Activated T-helper 17 cell treated with anti-CD3 and anti-CD28 coated beads, Interleukin-2, amount 50 U/mL, for 72 hours (primary cell): ENCODE results near the gene GSDMA. TPM values are rescaled to one million over a fixed set of nuclear protein-coding genes. Genes with fewer than 3 reads are reported as not detected.
"Not testable (repeated sequence)": the region's sequence is repeated elsewhere in the genome, so short reads cannot be mapped to it uniquely, and the experiment has no call there.

Experiments used
- ATAC-seq: fragments of 150-1000 bp; cut with Tn5 transposase; replicated peaks from 2 replicates; pipeline ENCODE4 v1.10.0; 2021; ENCODE audit warnings: mild to moderate bottlenecking, moderate library complexity
- H3K27ac Mint-ChIP-seq: one replicate; pipeline ENCODE4 v1.8.0; 2022; ENCODE audit warnings: mixed read lengths
- H3K27me3 Mint-ChIP-seq: one replicate; pipeline ENCODE4 v1.8.0; 2022; ENCODE audit warnings: mixed read lengths
- H3K36me3 Mint-ChIP-seq: one replicate; pipeline ENCODE4 v1.8.0; 2022; ENCODE audit warnings: low read depth, mild to moderate bottlenecking, mixed read lengths
- H3K4me1 Mint-ChIP-seq: one replicate; pipeline ENCODE4 v1.8.0; 2022; ENCODE audit warnings: mixed read lengths
- H3K4me3 Mint-ChIP-seq: one replicate; pipeline ENCODE4 v1.8.0; 2022; ENCODE audit warnings: mild to moderate bottlenecking, mixed read lengths
- H3K9me3 Mint-ChIP-seq: one replicate; pipeline ENCODE4 v1.8.0; 2022; ENCODE audit warnings: mixed read lengths
- total RNA-seq, 2 donors: library from RNA; stranded (reverse); gene quantifications; one replicate each; pipeline ENCODE4 v1.2.3, GENCODE V29; 2022

The GSDMA gene
- total RNA-seq, 2 donors from 2014 or later = 0.63 to 1.1 TPM

DNA sequence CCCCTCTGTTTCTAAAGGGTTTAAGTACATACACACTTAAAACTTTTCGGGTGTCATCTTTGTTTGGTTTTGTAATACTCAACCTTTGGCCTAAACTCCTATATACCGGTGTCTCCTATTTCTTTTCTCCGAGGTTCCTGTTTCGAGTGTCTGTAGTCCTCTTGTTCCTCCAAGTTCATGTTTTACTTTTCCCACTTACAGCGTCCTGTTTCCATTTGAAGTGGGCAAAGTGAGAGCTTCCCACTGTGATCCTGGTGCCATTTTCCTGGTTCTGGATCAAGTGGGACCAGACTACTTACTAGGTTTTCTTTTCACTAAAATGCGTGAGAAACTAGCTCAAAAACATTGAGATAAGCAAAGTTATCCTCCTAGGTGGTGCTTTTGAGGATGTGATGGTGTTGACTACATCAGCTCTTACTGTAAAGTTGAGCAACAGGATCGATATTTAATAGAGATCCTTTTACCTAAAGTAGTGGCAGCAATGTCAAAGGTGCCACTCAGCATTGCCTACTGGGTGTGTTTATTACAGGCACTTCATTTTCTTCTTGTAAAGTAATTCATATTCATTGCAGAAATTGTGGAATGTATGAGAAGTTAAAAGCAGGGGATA, 19.1 kb downstream of the GSDMA start:
- ATAC-seq = no peak
- Mint-ChIP-seq H3K4me3 (peak overlapping the region; percentile 95), H3K27ac (peak overlapping the region; percentile 94), H3K9me3 (no peaks in the 10 kb centered on the region), H3K27me3 (no peaks in the 10 kb centered on the region), H3K4me1 (peaks cover 12% of the 10 kb centered on the region), H3K36me3 (peaks cover 61% of the 10 kb centered on the region)

DNA sequence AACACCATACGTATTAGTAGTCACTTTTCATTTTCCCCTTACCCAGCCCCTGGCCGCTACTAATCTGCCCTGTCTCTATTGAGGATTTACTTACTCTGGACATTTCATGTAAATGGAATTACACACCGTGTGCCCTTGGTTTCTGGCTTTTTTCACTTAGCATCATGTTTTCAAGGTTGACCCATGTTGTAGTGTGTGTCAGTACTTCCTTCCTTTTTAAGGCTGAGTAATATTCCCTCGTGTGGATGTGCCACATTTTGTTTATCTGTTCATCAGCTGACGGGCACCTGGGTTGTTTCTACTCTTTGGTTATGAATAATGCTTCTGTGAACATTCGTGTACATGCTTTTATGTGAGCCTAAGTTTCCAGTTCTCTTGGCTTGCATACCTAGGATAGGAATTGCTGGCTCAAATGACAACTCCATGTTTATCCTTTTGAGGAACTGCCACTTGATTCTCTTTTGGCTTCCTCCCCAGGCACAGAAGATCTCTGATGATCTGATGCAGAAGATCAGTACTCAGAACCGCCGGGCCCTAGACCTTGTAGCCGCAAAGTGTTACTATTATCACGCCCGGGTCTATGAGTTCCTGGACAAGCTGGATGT, 25.5 kb downstream of the GSDMA start:
- Mint-ChIP-seq H3K4me1 (no peaks in the 10 kb centered on the region), H3K27ac (peak overlapping the region; percentile 46), H3K9me3 (no peaks in the 10 kb centered on the region), H3K27me3 (no peaks in the 10 kb centered on the region), H3K36me3 (peaks cover 100% of the 10 kb centered on the region), H3K4me3 (no peak overlapping the region)
- ATAC-seq = peak; percentile 34

DNA sequence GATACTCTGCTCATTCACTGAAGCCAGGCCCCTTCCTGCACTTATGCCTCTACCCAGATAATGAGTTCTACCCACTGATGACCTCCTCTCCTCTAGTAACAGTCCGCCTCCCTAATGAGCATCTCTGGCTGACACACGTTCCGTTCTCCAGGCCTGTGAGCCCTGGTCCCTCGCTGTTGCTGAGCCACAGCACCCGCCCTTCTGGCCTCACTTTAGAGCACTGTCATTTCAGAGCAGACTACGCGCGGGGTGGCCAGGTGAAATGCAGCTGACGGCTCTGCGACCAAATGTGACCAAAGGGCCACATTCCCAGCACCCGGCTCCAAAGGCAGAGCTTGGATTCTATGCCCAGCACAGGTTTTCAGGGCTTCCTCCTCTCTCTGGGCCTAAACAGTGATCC, 31.6 kb downstream of the GSDMA start:
- Mint-ChIP-seq H3K9me3 (no peaks in the 10 kb centered on the region), H3K27ac (peak overlapping the region; percentile 56), H3K36me3 (peaks cover 92% of the 10 kb centered on the region), H3K27me3 (no peaks in the 10 kb centered on the region), H3K4me1 (peaks cover 8% of the 10 kb centered on the region), H3K4me3 (no peak overlapping the region)
- ATAC-seq = no peak

DNA sequence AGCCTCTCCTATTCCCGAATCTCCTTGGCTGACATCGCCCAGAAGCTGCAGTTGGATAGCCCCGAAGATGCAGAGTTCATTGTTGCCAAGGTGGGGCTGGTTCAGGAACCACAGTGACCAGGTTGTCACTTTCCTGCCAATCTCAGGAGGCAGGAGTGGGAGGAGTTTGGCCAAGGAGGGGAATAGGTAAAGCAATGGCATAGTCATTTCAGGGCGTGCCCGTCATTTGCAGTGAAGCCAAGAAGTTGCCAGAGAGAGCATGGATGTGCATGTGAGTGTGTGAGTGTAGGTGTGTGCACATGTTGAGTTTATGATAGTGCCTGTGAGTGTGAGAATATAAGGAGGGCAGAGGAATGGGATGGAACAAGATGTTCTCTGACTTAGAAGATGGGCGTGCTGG, 32.6 kb downstream of the GSDMA start:
- no peak overlapping the region for H3K4me3 Mint-ChIP-seq
- ATAC-seq = no peak
- H3K36me3 Mint-ChIP-seq = peaks cover 82% of the 10 kb centered on the region
- no peaks in the 10 kb centered on the region for H3K27me3 Mint-ChIP-seq
- no peaks in the 10 kb centered on the region for H3K9me3 Mint-ChIP-seq
- H3K27ac Mint-ChIP-seq = no peak overlapping the region
- peaks cover 8% of the 10 kb centered on the region for H3K4me1 Mint-ChIP-seq

DNA sequence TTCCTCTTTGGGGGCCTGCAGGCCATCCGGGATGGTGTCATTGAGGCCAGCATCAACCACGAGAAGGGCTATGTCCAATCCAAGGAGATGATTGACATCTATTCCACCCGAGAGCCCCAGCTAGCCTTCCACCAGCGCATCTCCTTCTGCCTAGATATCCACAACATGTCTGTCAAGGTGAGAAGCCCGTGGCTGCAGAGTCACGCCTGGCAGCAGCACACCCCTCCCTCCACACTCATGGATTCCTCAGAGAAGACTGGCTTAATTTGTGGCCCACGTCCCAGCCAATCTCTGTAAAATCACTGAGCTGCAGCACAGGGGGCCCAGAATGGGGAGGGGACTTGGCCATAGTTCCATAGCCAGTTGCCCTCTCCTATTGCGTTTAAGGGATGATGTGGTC, 33.4 kb downstream of the GSDMA start:
- no peak overlapping the region for H3K4me3 Mint-ChIP-seq
- no peaks in the 10 kb centered on the region for H3K9me3 Mint-ChIP-seq
- H3K36me3 Mint-ChIP-seq = peaks cover 75% of the 10 kb centered on the region
- H3K27ac Mint-ChIP-seq = no peak overlapping the region
- ATAC-seq = no peak
- peaks cover 8% of the 10 kb centered on the region for H3K4me1 Mint-ChIP-seq
- H3K27me3 Mint-ChIP-seq = no peaks in the 10 kb centered on the region

DNA sequence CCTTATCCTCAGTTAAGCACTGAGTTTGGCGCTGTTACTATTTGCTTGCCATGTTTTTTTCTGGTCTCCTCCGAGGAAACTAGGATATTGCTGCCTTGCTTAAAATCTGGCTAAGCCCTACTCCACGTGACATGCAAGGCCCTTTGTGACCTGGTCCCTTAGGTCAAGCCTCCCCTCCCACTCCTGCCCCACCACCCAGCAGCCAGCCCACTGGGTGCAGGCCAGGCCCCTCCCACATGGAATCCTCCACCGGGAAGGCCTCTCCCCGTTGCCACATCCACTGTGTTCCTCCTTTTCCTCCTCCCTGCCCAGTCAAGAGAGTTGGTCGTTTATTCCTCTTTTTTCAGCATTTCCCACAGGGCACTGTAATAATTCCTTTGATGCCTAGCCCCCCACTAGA, 34.0 kb downstream of the GSDMA start:
- Mint-ChIP-seq H3K4me1 (peaks cover 8% of the 10 kb centered on the region), H3K27ac (no peak overlapping the region), H3K9me3 (no peaks in the 10 kb centered on the region), H3K36me3 (peaks cover 69% of the 10 kb centered on the region), H3K27me3 (no peaks in the 10 kb centered on the region), H3K4me3 (no peak overlapping the region)
- ATAC-seq = no peak

DNA sequence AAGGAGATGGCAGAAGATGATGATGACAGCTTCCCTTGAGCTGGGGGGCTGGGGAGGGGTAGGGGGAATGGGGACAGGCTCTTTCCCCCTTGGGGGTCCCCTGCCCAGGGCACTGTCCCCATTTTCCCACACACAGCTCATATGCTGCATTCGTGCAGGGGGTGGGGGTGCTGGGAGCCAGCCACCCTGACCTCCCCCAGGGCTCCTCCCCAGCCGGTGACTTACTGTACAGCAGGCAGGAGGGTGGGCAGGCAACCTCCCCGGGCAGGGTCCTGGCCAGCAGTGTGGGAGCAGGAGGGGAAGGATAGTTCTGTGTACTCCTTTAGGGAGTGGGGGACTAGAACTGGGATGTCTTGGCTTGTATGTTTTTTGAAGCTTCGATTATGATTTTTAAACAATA, 34.7 kb downstream of the GSDMA start:
- H3K27me3 Mint-ChIP-seq = no peaks in the 10 kb centered on the region
- peaks cover 8% of the 10 kb centered on the region for H3K4me1 Mint-ChIP-seq
- no peak overlapping the region for H3K4me3 Mint-ChIP-seq
- H3K27ac Mint-ChIP-seq = no peak overlapping the region
- H3K9me3 Mint-ChIP-seq = no peaks in the 10 kb centered on the region
- no peak for ATAC-seq
- H3K36me3 Mint-ChIP-seq = peaks cover 61% of the 10 kb centered on the region

DNA sequence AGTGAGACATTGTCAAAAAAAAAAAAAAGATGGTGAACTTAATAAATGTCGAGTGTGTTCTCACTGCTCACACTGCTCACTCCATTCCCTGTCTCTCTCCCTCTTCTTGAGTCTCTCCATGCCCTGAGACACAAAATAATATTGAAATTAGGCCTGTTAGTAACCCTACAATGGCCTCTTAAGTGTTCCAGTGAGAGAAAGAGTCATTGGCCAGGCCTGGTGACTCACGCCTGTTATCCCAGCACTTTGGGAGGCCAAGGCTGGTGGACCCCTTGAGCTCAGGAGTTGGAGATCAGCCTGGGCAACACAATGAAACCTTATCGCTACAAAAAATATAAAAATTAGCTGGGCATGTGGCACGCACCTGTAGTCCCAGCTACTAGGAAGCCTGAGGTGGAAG, 36.3 kb downstream of the GSDMA start:
- no peak for ATAC-seq
- Mint-ChIP-seq H3K27ac (peak overlapping the region; percentile 20), H3K27me3 (no peaks in the 10 kb centered on the region), H3K4me1 (peaks cover 7% of the 10 kb centered on the region), H3K9me3 (no peaks in the 10 kb centered on the region), H3K4me3 (no peak overlapping the region), H3K36me3 (peaks cover 46% of the 10 kb centered on the region)

DNA sequence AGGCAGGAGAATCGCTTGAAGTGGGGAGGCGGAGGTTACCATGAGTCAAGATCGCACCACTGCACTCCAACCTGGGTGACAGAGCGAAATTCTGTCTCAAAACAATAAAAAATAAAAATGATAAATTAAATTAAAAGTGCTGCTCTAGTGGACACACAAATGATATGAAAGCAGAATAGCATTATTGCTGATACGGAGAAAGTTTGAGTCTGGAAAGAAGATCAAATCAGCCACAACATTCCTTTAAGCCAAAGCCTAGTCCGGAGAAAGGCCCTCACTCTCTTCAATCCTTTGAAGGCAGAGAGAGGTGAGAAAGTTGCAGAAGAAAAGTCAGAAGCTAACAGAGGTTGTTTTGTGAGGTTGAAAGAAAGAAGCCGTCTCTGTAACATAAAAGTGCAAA, 37.4 kb downstream of the GSDMA start:
- ATAC-seq = no peak
- no peak overlapping the region for H3K4me3 Mint-ChIP-seq
- peaks cover 35% of the 10 kb centered on the region for H3K36me3 Mint-ChIP-seq
- H3K9me3 Mint-ChIP-seq = no peaks in the 10 kb centered on the region
- no peaks in the 10 kb centered on the region for H3K27me3 Mint-ChIP-seq
- H3K27ac Mint-ChIP-seq = no peak overlapping the region
- H3K4me1 Mint-ChIP-seq = peaks cover 3% of the 10 kb centered on the region

DNA sequence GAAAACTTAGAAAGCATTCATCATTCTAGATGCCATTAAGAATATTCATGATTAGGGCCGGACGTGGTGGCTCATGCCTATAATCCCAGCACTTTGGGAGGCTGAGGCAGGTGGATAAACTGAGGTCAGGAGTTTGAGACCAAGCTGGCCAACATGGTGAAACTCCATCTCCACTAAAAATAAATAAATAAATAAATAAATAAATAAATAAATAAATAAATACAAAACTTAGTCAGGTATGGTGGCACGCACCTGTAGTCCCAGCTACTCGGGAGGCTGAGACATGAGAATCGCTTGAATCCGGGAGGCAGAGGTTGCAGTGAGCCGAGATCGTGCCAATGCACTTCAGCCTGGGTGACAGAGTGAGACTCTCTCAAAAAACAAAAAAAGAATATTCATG, 38.5 kb downstream of the GSDMA start:
- not testable (repeated sequence) for H3K27me3 Mint-ChIP-seq, H3K9me3 Mint-ChIP-seq, H3K4me3 Mint-ChIP-seq, H3K27ac Mint-ChIP-seq, H3K4me1 Mint-ChIP-seq, ATAC-seq
- peaks cover 23% of the 10 kb centered on the region for H3K36me3 Mint-ChIP-seq

DNA sequence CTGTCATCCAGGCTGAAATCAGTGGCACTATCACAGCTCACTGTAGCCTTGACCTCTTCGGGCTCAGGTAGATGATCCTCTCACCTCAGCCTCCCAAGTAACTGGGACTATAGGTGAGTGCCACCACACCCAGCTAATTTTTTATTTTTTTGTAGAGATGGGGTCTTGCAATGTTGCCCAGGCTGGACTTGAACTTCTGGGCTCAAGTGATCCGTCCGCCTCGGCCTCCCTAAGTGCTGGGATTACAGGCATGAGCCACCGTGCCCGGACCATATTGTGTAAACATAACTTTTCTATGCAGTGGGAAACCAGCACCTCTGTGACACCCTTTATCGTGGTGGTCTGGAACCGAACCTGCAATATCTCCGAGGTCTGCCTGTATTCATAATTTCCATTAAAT, 41.3 kb downstream of the GSDMA start:
- H3K36me3 Mint-ChIP-seq = no peaks in the 10 kb centered on the region
- no peaks in the 10 kb centered on the region for H3K27me3 Mint-ChIP-seq
- no peaks in the 10 kb centered on the region for H3K4me1 Mint-ChIP-seq
- no peak overlapping the region for H3K4me3 Mint-ChIP-seq
- no peak overlapping the region for H3K27ac Mint-ChIP-seq
- no peak for ATAC-seq
- no peaks in the 10 kb centered on the region for H3K9me3 Mint-ChIP-seq

DNA sequence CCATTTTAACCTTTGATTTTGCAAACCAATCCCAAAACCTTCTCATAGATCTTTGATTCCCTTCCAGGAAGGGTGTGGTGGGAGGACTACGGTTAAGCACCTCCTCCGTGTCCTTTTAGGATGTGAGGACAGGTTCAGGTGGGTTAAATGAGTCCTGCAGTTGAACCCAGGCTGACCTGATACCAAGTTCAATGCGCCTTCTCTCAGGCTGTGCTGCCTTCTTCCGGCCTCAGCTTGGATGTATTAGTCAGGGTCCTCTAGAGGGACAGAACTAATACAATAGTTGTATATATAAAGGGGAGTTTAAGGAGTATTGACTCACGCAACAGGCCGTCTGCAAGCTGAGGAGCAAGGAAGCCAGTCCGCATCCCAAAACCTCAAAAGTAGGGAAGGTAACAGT, 41.9 kb downstream of the GSDMA start:
- Mint-ChIP-seq H3K36me3 (no peaks in the 10 kb centered on the region), H3K9me3 (no peaks in the 10 kb centered on the region), H3K27ac (no peak overlapping the region), H3K4me3 (no peak overlapping the region), H3K4me1 (no peaks in the 10 kb centered on the region), H3K27me3 (no peaks in the 10 kb centered on the region)
- ATAC-seq = no peak

DNA sequence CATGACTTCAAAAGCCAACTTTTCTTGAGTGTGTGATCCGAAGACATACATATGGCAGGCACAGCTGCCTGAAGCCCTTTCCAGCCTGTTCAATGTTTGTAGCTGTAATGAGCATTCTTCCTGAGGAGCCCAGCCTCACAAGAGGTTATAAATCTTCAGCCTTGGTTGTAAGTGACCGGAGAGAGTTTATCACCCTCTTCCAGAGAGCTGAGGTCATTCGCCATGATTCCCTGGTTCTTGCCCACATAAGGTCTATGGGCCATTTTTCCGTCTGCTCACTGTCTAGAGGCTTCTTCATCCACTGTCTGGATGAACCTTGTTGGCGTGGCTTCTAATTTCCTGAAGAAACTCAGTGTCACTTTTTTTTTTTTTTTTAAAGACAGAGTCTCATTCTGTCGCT, 42.7 kb downstream of the GSDMA start:
- no peak overlapping the region for H3K4me3 Mint-ChIP-seq
- no peak overlapping the region for H3K27ac Mint-ChIP-seq
- no peaks in the 10 kb centered on the region for H3K4me1 Mint-ChIP-seq
- no peaks in the 10 kb centered on the region for H3K36me3 Mint-ChIP-seq
- H3K9me3 Mint-ChIP-seq = no peaks in the 10 kb centered on the region
- no peak for ATAC-seq
- no peaks in the 10 kb centered on the region for H3K27me3 Mint-ChIP-seq

DNA sequence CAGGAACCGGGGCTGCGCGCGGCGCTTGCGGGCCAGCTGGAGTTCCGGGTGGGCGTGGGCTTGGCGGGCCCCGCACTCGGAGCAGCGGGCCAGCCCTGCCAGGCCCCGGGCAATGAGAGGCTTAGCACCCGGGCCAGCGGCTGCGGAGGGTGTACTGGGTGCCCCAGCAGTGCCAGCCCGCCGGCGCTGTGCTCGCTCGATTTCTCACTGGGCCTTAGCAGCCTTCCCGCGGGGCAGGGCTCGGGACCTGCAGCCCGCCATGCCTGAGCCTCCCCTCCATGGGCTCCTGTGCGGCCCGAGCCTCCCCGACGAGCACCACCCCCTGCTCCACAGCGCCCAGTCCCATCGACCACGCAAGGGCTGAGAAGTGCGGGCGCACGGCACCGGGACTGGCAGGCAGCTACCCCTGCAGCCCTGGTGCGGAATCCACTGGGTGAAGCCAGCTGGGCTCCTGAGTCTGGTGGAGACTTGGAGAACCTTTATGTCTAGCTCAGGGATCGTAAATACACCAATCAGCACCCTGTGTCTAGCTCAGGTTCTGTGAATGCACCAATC, 48.2 kb downstream of the GSDMA start:
- H3K36me3 Mint-ChIP-seq, H3K27ac Mint-ChIP-seq, H3K27me3 Mint-ChIP-seq, ATAC-seq, H3K9me3 Mint-ChIP-seq, H3K4me3 Mint-ChIP-seq, H3K4me1 Mint-ChIP-seq: not testable (repeated sequence)

DNA sequence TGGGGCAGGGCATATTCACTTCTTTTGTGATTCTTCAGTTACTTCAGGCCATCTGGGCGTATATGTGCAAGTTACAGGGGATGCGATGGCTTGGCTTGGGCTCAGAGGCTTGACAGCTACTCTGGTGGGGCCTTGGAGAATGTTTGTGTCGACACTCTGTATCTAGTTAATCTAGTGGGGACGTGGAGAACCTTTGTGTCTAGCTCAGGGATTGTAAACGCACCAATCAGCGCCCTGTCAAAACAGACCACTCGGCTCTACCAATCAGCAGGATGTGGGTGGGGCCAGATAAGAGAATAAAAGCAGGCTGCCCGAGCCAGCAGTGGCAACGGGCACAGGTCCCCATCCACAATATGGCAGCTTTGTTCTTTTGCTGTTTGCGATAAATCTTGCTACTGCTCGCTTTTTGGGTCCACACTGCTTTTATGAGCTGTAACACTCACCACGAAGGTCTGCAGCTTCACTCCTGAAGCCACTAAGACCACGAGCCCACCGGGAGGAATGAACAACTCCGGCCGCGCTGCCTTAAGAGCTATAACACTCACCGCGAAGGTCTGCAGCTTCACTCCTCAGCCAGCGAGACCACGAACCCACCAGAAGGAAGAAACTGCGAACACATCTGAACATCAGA, 49.3 kb downstream of the GSDMA start:
- not testable (repeated sequence) for H3K27ac Mint-ChIP-seq, H3K9me3 Mint-ChIP-seq, ATAC-seq, H3K36me3 Mint-ChIP-seq, H3K27me3 Mint-ChIP-seq, H3K4me1 Mint-ChIP-seq, H3K4me3 Mint-ChIP-seq
